ENCODE measurements around the gene DNAH1.

DNAH1 gene

DNA sequence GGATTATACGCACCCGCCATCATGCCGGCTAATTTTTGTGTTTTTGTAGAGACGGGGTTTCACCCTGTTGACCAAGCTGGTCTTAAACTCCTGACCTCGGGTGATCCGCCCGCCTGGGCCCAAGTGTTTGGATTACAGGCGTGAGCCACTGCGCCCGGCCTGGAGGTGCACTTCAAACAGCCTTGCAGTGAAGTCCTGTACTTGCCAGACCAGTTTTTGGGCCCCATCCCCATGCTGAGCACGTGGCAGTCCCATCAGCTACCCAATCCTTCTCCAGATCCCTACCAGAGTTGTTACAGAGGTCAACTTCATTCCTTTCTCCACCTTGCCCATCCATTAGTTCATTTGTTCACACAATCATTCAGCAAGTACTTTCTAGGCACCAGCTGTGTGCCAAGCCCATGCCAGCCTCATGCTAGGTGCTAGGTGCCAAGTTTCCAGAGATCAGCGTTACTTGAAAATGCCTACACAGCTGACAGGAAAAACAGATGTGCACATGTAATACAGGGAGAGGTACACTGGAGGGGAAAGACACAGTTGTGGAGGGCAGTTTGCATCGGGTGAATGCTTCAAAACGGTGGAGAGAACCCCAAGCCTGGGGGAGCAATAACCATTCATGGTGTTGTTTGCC, 2.2 kb downstream of the DNAH1 start:
- TF ChIP-seq, protein P1, sequence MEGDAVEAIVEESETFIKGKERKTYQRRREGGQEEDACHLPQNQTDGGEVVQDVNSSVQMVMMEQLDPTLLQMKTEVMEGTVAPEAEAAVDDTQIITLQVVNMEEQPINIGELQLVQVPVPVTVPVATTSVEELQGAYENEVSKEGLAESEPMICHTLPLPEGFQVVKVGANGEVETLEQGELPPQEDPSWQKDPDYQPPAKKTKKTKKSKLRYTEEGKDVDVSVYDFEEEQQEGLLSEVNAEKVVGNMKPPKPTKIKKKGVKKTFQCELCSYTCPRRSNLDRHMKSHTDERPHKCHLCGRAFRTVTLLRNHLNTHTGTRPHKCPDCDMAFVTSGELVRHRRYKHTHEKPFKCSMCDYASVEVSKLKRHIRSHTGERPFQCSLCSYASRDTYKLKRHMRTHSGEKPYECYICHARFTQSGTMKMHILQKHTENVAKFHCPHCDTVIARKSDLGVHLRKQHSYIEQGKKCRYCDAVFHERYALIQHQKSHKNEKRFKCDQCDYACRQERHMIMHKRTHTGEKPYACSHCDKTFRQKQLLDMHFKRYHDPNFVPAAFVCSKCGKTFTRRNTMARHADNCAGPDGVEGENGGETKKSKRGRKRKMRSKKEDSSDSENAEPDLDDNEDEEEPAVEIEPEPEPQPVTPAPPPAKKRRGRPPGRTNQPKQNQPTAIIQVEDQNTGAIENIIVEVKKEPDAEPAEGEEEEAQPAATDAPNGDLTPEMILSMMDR (IDR thresholded peaks at IDR 0.05; ENCODE audit: unreplicated experiment in 3 of 3) = no peak
- peak overlapping the region; percentile 26 to 35 (median 28) for H3K4me3 Mint-ChIP-seq
- H3K27ac Mint-ChIP-seq = no peak overlapping the region
- H3K4me1 Mint-ChIP-seq = peaks cover 15% of the 10 kb centered on the region
- no peaks in the 10 kb centered on the region for H3K9me3 Mint-ChIP-seq
- H3K36me3 Mint-ChIP-seq (ENCODE audit: low read depth) = peaks cover 3% of the 10 kb centered on the region
- H3K27me3 Mint-ChIP-seq (ENCODE audit: low read depth) = peaks cover 14% of the 10 kb centered on the region

DNA sequence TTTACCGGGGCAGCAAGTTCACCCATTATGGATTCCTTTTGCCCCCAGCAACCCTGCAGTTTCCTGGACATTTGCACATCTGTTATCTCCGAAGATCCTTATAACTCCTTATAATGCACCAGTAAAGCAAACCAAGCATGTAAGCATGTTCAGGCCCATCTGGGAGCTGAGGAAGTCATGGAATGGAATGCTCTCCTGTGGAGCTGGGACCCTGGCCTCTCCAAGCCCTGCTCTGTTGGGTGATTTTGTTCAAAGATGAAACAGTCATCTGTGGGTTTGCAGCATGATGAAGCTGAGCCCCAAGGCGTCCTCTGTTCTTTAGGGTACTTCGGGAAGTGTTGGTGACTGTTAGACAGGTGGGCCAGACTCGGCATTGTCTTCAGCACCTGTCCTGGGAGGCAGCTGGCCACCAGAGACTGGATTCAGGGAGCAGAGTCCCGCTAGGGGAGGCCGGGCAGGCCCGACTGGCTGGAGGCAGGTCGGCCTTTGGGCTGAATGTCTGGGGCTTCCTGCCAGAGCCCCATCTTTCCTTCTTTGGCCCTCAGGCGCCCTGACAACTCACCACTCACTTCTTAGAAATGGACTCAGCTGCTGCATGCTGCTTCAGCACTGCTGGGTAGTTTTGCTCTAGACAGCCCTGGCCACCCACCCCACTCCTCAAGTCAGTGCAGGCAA, 3.9 kb downstream of the DNAH1 start:
- TF ChIP-seq, protein P1 (IDR thresholded peaks at IDR 0.05; ENCODE audit: unreplicated experiment in 3 of 3) = no peak
- H3K27me3 Mint-ChIP-seq (ENCODE audit: low read depth) = peaks cover 14% of the 10 kb centered on the region
- no peak overlapping the region for H3K4me3 Mint-ChIP-seq
- no peak overlapping the region for H3K27ac Mint-ChIP-seq
- H3K36me3 Mint-ChIP-seq (ENCODE audit: low read depth) = no peaks in the 10 kb centered on the region
- no peaks in the 10 kb centered on the region for H3K9me3 Mint-ChIP-seq
- peaks cover 15% of the 10 kb centered on the region for H3K4me1 Mint-ChIP-seq

DNA sequence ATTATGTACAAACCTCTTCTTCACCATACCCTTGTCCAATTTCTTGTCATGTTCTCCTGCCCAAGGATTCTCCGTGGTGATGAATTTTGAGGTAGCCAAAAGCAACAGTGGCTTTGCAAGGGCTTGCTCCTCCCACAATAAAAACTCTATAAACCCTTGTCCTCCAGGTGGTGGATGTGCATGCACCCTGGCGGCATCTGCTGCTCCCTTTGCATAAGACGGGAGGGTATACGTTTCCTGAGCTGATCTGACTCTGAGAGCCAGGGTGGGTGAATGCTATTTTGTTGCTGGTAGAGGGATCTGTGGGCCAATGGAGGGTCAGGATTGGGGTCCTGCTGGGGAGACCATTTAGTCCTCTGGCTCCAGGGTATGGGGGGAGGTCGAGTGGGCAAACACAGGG, 5.4 kb downstream of the DNAH1 start:
- no peaks in the 10 kb centered on the region for H3K36me3 Mint-ChIP-seq (ENCODE audit: low read depth)
- TF ChIP-seq, protein P1 (IDR thresholded peaks at IDR 0.05; ENCODE audit: unreplicated experiment in 3 of 3) = no peak
- H3K4me3 Mint-ChIP-seq = no peak overlapping the region
- no peak overlapping the region for H3K27ac Mint-ChIP-seq
- H3K9me3 Mint-ChIP-seq = no peaks in the 10 kb centered on the region
- peaks cover 13% of the 10 kb centered on the region for H3K27me3 Mint-ChIP-seq (ENCODE audit: low read depth)
- H3K4me1 Mint-ChIP-seq = peaks cover 15% of the 10 kb centered on the region

DNA sequence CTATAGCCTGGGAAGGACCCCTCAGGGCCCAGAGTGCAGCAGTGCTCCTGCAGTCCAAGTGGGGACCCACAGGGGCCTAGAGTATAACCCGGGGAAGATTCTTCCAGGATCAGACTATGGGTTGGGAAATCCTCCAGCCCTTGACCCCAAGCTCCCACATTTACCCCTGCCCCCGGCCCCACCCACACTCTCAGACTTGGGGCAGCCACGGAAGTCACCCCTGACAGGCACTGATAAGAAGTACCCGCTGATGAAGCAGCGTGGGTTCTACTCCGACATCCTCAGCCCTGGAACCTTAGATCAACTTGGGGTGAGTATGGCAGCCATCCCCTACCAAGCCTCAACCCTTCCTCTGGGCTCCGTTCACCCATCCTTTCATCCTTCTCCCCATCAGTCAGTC, 6.3 kb downstream of the DNAH1 start:
- peaks cover 9% of the 10 kb centered on the region for H3K4me1 Mint-ChIP-seq
- TF ChIP-seq, protein P1 (IDR thresholded peaks at IDR 0.05; ENCODE audit: unreplicated experiment in 3 of 3) = no peak

DNA sequence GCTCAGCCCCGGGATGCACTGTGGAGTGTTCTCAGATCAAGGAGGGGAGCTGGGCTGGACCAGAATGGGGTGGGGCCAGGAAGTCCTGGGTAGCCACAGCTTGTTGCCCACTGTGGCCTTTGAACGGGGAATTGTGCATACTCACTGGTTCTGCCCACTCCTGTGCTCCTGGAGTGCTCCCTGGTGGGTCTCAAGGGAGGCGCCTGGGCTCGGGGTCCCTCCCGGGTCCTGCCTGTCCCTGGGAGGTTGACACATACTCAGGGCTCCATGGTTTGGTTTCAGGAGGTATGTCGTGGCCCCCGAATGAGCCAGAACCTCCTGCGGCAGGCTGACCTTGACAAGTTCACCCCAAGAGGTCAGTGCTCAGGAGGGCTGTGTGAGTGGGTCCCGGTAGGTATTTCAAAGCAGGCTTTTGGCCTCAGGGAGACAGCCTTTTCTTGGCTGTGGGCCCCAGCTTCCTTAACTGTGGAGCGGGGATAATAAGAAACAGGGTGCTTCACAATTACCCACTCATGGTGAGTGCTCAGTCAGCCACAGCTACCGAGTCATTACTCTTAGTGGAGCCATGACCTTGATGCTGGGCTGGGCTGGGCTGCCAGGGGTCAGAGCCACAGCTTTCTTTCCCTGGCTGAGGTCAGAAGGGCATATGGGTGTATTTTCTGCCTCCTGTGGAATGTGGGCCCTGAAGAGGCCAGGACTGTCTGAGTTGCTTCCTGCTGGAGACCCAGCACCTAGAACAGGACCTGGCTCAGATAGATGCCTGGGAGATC, 7.6 kb downstream of the DNAH1 start:
- Mint-ChIP-seq H3K4me1 (no peaks in the 10 kb centered on the region), H3K4me3 (no peak overlapping the region), H3K27me3 (ENCODE audit: low read depth) (no peaks in the 10 kb centered on the region), H3K9me3 (no peaks in the 10 kb centered on the region), H3K36me3 (ENCODE audit: low read depth) (no peaks in the 10 kb centered on the region), H3K27ac (peak overlapping the region in 1 of 3 experiments; percentile 86)
- TF ChIP-seq, protein P1 (IDR thresholded peaks at IDR 0.05; ENCODE audit: unreplicated experiment in 3 of 3) = no peak

More for the DNA sequence above, 6.3 kb downstream of the DNAH1 start:
- Mint-ChIP-seq H3K4me3 (no peak overlapping the region), H3K36me3 (ENCODE audit: low read depth) (no peaks in the 10 kb centered on the region), H3K27ac (no peak overlapping the region), H3K27me3 (ENCODE audit: low read depth) (peaks cover 9% of the 10 kb centered on the region), H3K9me3 (no peaks in the 10 kb centered on the region)

Measured in nephron (organoid).